Activated T-helper 1 cell treated with anti-CD3 and anti-CD28 coated beads, Interleukin-2, amount 50 U/mL, for 16 hours (primary cell): ENCODE data around the gene MVB12B.

ENCODE experiments used
- DNase-seq, 2 donors: peaks; one replicate each; pipeline ENCODE4 v3.0.0-alpha.2; 2020; ENCODE audit warnings: low read depth in 1 of 2, low spot score in 1 of 2

Gene MVB12B

DNA sequence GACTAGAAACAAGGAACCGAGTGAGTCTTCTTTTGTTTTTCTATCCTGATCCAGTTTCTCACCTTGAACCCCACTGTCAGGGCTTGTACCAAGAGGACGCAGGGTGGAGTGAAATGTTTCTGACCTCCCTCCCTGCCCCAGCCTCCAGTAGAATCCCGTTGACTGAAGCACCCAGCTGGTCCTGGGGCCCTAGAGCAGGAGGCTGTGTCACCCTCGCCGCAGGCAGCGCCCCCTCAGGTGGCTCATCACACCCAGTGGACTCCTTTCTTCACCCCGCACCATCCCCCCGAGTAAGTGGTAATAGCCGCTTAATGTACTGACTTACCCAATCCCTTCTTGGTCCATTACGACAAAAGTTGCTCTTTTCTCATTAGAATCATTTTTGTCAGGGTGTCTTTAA, 53.8 kb downstream of the MVB12B start:
- DNase-seq, result no peak

DNA sequence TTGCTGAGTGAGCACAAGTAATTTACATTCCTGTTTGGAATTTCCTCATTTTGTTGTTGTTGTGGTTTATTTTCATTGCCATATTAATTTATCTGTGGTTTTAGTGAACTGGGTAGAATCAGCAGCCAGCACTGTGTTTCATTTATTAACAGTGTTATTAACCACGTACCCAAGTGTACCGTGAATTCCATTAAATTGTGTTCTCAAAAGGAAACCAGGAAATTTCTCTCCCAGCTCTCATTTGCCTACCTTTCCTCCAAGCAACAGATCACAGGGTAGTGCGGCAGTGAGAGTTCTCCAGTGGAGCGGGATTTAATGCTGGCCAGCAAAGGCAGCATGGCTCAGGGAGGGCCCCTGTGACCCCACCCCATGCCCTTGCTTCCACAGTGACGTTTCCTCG, 54.6 kb downstream of the MVB12B start:
- DNase-seq, result no peak

DNA sequence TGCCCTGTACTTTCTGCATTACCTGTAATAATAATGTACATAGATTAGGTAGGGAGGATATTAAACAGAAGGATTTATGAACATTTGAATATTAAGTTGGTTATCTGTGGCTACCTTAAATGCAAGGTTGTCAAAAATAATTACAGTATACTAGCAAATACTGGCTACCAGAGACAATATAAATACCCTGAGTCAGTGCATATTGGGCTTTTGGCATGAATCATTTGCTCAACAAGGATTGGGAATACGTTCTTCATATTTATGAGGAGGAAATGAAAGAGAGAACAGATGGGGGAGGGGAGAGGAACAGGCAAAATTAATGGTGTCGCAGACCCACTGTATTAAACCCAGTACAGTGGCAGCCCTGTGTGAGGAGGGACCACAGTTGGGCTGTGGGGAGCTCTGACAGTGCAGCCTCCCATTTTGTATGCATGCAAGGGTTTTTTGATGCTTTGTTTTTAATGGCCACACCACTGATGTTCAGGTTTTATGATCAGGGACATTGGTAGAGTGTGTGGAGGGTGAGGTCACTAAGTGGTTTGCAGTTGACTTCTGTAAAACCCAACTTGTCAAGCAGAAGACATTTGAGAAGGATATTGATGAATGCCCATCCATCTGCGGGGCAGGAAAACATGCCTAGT, 56.9 kb downstream of the MVB12B start:
- no peak for DNase-seq

DNA sequence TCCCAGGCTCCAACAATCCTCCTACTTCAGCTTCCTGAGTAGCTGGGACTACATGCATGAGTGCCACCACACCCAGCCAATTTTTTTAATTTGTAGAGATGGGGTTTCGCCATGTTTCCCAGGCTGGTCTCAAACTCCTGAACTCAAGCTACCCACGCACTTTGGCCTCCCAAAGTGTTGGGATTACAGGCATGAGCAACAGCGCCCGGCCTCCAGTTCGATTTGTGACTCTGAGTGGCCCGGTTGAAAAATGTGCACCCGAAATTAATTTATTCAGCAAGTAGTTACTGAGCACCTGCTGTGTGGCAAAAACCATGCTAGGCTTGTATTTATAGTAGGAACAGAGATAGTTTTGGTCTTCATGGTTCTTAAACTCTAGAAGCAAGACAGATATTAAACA, 58.3 kb downstream of the MVB12B start:
- DNase-seq, result no peak

DNA sequence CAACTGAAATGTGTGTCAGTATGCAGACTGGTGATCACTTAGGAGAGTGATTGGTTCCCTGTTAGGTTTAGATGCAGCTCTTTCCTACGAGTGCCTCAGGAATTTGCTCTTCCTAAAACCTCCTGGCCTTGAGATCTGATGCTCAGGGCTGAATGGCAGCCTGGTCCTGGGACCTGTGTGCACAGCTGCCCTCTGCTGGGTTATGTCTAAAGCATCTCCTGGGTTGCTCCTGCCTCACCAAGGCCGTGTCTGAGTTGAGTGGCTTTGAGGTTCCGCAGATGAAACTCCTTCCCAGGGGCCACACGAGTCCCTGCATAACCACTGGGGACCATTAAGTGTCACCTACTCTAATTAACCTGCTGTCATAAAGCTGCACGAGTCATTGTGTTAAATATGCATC, 59.5 kb downstream of the MVB12B start:
- DNase-seq, result no peak

DNA sequence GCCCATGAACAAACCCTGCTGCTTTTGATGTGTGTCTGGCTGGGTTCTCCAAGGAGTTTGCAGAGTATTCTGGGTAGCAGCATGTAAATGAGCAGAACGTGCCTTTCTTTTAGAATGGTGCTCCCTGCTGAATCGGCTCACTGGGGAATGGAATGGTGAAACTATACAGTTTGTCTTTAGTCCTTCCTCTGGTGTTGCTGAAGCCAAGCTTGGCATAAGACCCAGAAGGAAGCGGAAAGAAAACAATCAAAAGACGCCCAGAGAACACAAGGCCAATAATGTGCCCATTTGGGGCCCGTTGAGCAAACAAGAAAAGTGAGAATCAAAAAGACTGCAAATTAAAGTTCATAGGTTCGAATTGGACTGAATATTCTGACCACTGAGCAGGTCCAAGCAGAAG, 60.1 kb downstream of the MVB12B start:
- no peak for DNase-seq

DNA sequence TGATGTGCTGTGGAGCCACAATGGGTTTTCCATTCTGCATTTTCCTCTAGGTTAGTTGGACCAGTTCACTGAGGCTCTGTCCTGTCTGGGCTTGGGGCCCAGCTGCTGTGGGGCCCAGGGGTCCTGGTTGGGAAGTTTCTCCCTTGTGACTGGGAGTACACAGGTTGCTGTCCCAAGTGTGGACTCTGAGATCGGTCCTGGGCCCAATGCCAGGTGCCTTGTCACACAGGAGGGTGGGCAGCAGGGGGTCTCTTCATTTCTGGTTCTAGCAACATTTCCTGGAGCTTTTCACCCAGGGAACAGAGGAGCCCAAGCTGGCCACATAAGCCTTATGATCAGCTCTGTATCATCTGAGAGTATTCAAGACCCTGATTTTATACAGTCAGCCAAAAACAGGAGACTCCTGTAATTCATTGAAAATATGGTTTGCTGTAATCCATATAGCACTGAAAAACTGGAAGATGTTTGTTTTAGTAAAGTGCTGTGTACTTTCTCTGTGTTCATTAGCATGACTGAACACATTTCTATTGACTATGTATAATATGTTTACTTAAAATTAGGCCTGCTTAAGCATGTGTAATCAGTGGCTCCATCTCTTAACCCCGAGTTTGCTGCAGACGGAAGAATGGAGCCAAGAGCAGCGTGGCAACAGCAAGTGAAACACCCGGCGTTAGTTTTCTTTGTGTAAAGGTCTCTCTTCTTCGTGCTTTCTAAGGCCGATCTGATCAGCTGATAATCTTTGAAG, 62.5 kb downstream of the MVB12B start:
- DNase-seq, result no peak

DNA sequence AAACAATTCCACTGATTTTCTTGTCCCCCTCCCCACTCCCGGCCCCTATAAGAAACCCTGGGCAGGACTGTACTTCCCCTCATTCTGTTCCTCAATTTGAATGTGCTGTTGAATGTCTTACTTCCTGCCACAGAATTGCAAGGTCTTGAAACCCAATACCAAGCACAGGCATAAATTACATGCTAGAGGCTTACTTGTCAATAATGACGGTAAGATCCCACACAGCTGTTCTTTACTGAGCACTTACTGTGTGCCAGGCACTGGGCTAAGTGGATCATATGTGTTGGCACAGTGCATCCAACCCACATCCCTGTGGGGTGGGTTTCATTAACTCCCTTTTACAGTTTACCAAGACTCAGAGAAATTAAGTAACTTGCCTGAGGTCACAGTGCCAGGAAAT, 63.4 kb downstream of the MVB12B start:
- DNase-seq, result no peak

DNA sequence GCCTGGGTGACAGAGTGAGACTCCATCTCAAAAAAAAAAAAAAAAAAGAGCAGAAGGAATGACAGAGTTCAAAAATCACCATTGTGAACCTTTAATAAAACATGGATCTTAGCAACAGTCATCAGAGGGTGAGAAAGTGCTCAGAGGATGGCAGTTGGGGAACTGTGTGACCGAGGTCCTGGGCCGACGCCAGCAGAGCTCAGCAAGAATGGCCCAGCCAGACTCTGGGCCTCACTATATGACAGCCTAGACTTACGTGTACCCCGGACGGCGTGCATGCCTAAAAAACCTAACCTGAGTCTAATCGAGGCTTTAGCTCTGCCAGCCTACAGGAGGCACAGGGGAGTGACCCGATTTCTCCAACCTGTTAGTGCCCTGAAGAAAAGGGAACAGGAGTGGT, 64.3 kb downstream of the MVB12B start:
- DNase-seq, result no peak

DNA sequence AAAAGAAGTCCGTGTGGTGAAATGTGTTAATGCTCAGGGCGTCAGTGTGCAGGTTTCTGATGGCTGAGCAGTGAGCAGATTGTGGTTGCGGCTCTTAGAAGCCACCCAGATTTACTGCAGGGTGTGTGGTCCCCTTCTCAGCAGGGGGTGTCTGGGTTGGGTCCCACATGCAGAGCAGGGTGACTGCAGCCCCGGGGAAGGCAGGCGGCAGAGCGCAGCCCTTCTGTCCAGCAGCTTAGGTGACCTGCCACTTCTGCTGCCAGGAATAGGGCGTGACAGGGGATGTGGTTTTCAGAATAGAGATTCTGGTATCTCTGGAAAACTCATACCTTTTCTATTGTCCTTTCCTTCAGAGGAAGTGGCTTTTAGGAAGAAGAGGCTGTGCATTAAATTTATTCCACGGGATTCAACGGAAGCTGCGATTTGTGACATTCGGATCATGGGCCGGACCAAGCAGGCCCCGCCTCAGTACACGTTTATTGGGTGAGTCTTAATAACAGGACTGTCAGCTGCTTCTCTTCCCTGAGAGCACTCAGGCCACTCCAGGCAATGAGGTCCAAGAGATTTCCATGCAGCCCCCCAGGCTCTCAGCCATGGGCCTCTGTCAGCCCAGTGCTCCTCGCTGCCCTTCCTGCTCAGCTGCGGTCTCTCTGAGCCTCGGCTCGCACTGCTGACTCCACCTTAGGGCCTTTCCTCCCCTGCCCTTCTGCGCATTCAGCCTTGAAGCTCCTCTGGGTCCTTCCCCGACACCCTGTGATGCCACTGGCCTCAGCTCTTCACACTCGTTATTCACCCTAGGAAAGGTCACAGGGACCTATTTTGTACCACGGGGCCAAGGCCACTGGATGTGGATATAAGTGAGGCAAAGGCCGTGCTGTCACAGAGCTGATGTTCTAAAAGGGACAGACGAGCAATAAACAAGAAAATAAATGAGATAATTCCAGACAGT, 65.4 kb downstream of the MVB12B start:
- no peak for DNase-seq

DNA sequence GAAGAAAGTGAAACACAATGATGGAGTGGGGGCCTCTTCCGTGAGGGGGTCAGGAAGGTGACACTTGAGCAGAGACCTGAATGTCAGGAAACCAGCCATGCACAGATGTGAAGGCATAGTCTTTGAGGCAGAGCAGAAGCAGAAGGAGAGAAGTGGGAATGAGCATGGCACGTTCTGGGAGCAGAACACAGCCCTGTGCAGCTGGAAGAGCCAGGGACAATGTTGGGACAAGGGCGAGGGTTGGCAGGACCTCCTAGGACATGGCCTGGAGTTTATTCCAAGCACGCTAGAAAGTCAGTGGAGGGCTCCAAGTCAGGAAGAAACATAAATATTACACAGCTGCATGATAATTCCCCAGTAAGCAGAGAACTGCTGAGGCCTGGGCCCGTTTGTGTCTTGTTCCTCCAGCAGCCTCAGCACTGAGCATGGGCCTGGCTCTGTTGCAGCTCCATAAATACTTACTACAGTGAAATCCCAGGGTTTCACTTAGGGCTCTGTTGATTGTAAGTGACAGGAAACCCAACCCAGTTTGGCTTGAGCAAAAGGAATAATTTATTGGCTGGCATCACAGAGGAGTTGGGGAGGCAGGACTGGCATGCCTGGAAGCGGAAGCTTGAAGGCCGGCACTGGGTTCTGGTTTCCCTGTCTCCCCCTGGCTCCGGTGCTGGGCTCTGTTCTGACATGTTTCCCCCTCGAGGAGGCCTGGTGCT, 66.2 kb downstream of the MVB12B start:
- DNase-seq, result no peak

DNA sequence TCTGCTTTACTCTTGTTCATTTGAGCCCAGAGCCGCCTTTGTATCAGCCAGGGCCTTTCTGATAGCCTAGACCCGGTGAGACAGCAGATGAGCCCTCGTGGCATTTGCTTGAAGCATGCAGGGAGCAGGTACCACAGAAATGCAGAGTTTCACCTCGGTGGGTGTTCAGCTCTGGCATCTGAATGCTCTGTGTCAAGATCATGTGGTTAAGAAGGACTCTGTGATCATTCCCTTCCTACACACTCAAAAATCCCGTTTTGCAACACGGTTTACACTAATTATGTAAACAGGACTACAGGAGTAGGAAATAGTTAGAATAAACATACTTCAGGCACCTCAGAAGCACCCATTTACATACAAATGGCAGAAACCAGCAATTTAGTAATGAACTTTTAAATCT, 67.2 kb downstream of the MVB12B start:
- no peak for DNase-seq

DNA sequence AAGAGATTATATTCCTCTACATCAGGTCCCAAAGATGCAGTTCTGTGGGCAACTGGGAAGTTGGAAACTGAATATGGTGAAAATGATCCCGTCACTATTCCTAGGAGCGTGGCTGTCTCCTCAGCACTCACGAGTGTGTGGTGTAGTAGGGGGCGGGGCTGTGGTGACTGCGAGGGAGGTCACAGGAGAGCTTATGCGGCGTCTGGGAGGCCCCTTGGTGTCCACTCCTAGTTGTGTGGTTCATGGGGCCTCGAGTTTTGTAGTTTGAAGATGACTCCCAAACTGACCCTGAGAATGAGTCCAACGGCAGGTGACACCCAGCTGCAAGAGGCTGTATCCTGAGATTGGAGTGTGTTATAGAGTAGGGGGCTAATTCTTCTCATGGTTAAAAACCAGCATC, 68.2 kb downstream of the MVB12B start:
- DNase-seq, result no peak

DNA sequence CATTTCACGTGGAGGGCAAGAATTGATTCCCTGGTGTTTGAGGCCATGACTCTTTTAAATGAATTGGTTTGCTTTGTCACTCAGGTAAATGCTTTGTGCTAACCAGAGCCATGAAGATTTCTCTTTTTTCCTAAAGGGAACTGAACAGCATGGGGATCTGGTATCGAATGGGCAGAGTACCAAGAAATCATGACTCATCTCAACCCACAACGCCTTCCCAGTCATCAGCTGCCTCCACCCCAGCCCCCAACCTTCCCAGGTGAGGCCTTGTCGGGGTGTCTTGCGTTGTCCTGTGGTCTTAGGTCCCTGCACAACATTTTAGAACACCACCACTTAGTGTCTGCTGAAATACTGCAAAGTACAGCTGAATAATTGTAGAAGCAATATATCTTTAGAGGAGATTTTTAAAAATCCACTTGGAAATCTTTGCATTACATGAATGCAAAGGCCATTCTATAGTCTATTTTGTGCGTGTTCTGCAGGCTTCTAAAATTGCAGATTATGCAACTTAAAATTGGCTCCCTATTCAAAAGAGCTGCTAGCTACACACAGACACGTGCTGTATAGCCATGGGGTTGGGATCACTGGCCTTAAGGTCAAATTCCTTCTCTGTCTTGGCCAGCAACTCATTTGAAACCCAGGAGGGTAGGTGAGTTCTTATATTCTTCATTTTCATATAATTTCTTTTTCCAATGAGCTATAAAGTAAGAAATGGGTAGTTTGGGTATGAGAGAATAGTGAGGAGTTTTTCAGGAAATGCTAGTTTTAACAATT, 69.0 kb downstream of the MVB12B start:
- no peak for DNase-seq

DNA sequence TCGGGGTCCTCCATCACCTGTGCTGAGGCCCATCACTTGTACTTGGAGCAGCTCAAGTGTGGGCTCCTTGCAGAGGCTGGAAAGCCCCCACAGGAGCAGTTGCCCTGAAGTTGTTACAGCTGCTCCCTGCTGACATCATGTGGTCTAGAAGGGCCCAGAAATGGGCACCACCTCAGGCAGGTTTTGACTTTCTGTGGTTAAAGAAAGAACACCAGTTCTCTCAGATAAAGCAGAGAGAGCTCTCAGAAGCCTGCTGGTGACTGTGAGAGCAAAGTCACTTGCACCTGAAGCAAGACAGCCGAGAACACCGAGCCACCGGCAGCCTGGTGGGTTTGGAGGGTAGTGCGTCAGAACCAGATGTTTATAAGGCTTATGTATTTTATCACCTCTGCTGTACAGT, 70.4 kb downstream of the MVB12B start:
- peak; percentile 12 for DNase-seq

DNA sequence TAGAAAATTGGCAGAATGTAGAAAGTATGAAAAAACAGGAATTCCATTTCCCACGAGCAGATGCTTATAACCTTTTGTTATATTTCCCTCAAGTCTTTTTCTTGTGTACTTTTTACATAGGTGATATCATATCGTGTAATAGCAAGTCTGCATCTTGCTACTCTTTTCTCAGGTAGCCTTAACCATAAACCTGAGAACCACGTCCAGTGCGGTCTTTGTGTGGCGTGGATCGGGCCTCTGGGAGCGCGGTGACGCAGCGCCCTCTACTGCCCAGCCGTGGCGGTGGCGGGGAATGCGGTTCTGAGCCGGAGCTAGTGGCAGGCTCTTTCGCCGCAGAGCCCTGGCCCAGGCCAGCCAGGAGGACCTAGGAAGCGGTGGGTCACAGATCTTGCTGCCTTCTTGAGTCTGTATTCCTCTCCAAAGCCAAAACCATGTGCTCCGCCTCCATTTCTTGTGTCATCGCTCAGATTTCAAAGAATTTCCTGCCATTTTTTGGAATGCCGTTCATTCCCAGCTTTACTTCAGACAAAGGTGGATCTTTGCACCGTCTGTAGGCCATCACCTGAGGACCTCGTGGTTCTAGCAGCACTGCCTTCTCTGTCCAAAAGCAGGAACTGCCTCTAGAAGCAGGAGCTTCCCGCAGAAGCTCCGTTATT, 71.9 kb downstream of the MVB12B start:
- peak; percentile 49 to 56 for DNase-seq

DNA sequence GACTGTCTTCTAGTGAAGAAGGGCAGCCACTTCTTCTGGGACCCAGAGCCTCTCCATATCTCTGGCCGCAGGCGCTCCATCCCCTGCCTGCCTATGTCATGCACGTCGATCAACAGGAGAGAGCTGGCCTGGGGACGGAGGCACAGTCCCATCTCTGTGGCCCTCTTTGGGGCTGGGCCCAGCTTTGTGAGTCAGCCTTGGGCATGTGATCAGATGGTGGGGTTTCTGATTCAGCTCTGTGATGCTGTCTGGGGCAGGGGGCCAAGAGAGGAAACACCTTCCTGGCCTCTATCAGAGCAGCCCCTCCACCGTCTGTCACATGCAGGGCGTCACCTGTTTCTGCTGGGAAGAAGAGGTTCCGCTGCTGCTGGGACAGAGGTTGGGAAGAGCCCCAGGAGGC, 72.6 kb downstream of the MVB12B start:
- no peak for DNase-seq

DNA sequence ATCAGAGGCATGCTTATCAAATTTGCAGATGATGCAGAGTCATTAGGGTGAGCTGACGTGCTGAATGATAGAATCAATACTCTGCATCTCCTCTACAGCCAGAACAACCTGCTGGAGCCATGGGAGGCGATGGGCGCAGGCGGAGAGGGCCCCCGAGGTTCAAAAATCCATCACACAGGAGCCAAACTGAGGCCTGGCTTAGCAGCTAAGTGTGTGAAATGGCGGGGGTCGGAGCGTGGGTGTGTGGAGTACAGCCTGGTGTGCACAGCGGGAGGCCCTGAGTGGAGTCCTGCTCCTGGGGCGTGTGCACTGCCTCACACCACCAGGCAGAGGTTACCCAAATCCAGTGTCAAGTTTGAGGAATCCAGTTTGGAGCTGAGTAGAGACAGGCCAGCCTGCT, 73.2 kb downstream of the MVB12B start:
- no peak for DNase-seq

DNA sequence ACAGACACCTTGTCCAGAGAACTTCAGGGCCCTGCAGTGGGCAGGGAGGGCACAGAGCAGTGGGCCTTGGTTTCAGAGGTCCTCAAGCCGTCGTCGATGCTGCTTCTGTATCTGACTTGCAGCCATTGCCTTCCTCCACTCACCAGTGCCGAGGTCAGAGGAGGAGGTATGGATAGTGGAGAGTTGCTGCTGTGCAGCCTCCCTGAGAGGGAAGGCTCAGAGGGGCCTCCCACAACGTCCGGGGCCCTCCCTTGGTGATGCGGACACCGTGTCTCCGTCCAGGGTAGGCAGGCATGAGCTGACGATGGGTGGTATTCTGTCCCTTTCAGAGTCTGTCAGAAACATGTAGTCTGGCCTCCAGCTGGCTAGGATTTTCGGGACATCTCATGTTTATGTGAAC, 73.9 kb downstream of the MVB12B start:
- no peak for DNase-seq

DNA sequence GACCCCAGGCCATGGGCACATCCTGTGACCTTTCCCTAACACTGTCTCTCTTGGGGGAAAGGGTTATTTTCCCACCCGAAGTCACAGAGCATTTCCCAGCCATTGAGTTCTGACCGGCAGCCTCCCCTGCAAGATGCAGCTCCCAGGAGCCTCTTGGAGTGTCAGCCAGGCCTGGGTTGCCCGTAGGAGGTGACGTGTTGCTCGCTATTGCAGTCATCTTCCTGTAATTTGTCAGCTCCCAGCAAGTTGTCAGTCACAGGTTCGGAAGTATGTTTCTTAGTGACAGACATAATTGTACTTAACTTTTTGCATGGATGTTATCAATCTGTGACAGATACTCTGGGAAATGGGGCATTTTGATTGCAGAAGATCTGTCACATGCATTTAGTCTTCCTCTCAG, 74.5 kb downstream of the MVB12B start:
- no peak for DNase-seq
